ENCODE results near the gene SLC25A21. TPM values are rescaled to one million over a fixed set of nuclear protein-coding genes. Genes with fewer than 3 reads are reported as not detected.
"Not testable (repeated sequence)": the region's sequence is repeated elsewhere in the genome, so short reads cannot be mapped to it uniquely, and the experiment has no call there.

The SLC25A21 gene
- total RNA-seq, 1 donor from 2014 or later = 0.91 TPM

GRCh38 chr14:37194698-37195097 lies 22.3 kb upstream of the SLC25A21 start:
- no peaks in the 10 kb centered on the region for H3K9me3 Mint-ChIP-seq (ENCODE audit: unreplicated experiment)
- TF ChIP-seq, protein P1, sequence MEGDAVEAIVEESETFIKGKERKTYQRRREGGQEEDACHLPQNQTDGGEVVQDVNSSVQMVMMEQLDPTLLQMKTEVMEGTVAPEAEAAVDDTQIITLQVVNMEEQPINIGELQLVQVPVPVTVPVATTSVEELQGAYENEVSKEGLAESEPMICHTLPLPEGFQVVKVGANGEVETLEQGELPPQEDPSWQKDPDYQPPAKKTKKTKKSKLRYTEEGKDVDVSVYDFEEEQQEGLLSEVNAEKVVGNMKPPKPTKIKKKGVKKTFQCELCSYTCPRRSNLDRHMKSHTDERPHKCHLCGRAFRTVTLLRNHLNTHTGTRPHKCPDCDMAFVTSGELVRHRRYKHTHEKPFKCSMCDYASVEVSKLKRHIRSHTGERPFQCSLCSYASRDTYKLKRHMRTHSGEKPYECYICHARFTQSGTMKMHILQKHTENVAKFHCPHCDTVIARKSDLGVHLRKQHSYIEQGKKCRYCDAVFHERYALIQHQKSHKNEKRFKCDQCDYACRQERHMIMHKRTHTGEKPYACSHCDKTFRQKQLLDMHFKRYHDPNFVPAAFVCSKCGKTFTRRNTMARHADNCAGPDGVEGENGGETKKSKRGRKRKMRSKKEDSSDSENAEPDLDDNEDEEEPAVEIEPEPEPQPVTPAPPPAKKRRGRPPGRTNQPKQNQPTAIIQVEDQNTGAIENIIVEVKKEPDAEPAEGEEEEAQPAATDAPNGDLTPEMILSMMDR (IDR thresholded peaks at IDR 0.05; ENCODE audit: partially characterized antibody, unreplicated experiment) = no peak
- H3K27ac Mint-ChIP-seq (ENCODE audit: unreplicated experiment) = no peak overlapping the region
- no peak overlapping the region for H3K4me3 Mint-ChIP-seq (ENCODE audit: unreplicated experiment)
- no peaks in the 10 kb centered on the region for H3K36me3 Mint-ChIP-seq (ENCODE audit: unreplicated experiment)
- no peaks in the 10 kb centered on the region for H3K4me1 Mint-ChIP-seq (ENCODE audit: low read depth, unreplicated experiment)
- no peak for DNase-seq
- H3K27me3 Mint-ChIP-seq (ENCODE audit: unreplicated experiment) = no peaks in the 10 kb centered on the region

GRCh38 chr14:37189733-37190132 lies 17.3 kb upstream of the SLC25A21 start:
- not testable (repeated sequence) for H3K9me3 Mint-ChIP-seq (ENCODE audit: unreplicated experiment)

GRCh38 chr14:37187840-37188577 lies 15.6 kb upstream of the SLC25A21 start:
- H3K27ac Mint-ChIP-seq (ENCODE audit: unreplicated experiment); H3K4me1 Mint-ChIP-seq (ENCODE audit: low read depth, unreplicated experiment); H3K4me3 Mint-ChIP-seq (ENCODE audit: unreplicated experiment); DNase-seq; H3K36me3 Mint-ChIP-seq (ENCODE audit: unreplicated experiment); H3K27me3 Mint-ChIP-seq (ENCODE audit: unreplicated experiment); H3K9me3 Mint-ChIP-seq (ENCODE audit: unreplicated experiment): not testable (repeated sequence)

More at GRCh38 chr14:37189733-37190132, 17.3 kb upstream of the SLC25A21 start:
- H3K36me3 Mint-ChIP-seq (ENCODE audit: unreplicated experiment); H3K27me3 Mint-ChIP-seq (ENCODE audit: unreplicated experiment); DNase-seq; H3K4me3 Mint-ChIP-seq (ENCODE audit: unreplicated experiment); H3K27ac Mint-ChIP-seq (ENCODE audit: unreplicated experiment); H3K4me1 Mint-ChIP-seq (ENCODE audit: low read depth, unreplicated experiment): not testable (repeated sequence)

- Mint-ChIP-seq H3K27me3 (ENCODE audit: unreplicated experiment) (no peaks in the 10 kb centered on the region), H3K4me3 (ENCODE audit: unreplicated experiment) (no peak overlapping the region), H3K9me3 (ENCODE audit: unreplicated experiment) (no peaks in the 10 kb centered on the region), H3K4me1 (ENCODE audit: low read depth, unreplicated experiment) (no peaks in the 10 kb centered on the region), H3K36me3 (ENCODE audit: unreplicated experiment) (no peaks in the 10 kb centered on the region), H3K27ac (ENCODE audit: unreplicated experiment) (no peak overlapping the region)
- no peak for DNase-seq
- TF ChIP-seq, protein P1 (IDR thresholded peaks at IDR 0.05; ENCODE audit: partially characterized antibody, unreplicated experiment) = no peak
These were observed 14.9 kb upstream of the SLC25A21 start for GRCh38 chr14:37187294-37187693.

- TF ChIP-seq, protein P1 (IDR thresholded peaks at IDR 0.05; ENCODE audit: partially characterized antibody, unreplicated experiment) = no peak
- Mint-ChIP-seq H3K36me3 (ENCODE audit: unreplicated experiment) (no peaks in the 10 kb centered on the region), H3K27ac (ENCODE audit: unreplicated experiment) (no peak overlapping the region), H3K4me3 (ENCODE audit: unreplicated experiment) (no peak overlapping the region), H3K27me3 (ENCODE audit: unreplicated experiment) (no peaks in the 10 kb centered on the region), H3K4me1 (ENCODE audit: low read depth, unreplicated experiment) (no peaks in the 10 kb centered on the region), H3K9me3 (ENCODE audit: unreplicated experiment) (no peaks in the 10 kb centered on the region)
- no peak for DNase-seq
These were observed 14.5 kb upstream of the SLC25A21 start for GRCh38 chr14:37186865-37187264.

DNA sequence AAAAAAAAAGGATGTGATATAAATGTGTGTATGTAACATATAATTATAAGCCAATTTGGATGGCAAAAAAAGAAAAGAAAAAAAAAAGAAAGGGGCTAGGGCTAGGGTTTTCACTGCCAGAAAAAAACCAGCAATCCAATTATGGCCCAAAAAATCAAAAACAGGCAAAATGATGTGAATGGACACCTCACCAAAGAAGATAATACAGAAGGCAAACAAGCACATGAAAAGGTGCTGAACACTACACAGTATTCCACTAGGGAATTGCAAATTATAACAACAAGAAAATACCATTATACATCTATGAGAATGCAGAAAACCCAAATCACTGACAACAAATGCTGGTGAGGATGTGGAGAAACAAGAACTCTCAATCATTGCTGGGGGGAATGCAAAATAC lies 13.3 kb upstream of the SLC25A21 start:
- no peaks in the 10 kb centered on the region for H3K9me3 Mint-ChIP-seq (ENCODE audit: unreplicated experiment)
- no peak for DNase-seq
- no peaks in the 10 kb centered on the region for H3K4me1 Mint-ChIP-seq (ENCODE audit: low read depth, unreplicated experiment)
- TF ChIP-seq, protein P1 (IDR thresholded peaks at IDR 0.05; ENCODE audit: partially characterized antibody, unreplicated experiment) = no peak
- no peak overlapping the region for H3K4me3 Mint-ChIP-seq (ENCODE audit: unreplicated experiment)
- H3K27me3 Mint-ChIP-seq (ENCODE audit: unreplicated experiment) = no peaks in the 10 kb centered on the region
- no peaks in the 10 kb centered on the region for H3K36me3 Mint-ChIP-seq (ENCODE audit: unreplicated experiment)
- H3K27ac Mint-ChIP-seq (ENCODE audit: unreplicated experiment) = no peak overlapping the region

DNA sequence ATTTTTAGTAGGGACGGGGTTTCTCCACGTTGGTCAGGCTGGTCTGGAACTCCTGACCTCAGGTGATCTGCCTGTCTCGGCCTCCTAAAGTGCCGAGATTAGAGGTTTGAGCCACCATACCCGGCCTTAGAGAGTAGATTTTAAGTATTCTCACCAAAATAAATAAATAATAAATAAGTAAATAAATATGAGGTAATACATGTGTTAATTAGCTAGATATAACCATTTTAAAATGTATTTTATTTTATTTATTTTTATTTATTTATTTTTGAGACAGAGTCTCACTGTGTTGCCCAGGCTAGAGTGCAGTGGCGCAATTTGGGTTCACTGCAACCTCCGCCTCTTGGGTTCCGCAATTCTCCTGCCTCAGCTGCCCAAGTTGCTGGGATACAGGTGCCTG lies 12.1 kb upstream of the SLC25A21 start:
- not testable (repeated sequence) for DNase-seq; H3K36me3 Mint-ChIP-seq (ENCODE audit: unreplicated experiment); H3K4me3 Mint-ChIP-seq (ENCODE audit: unreplicated experiment); H3K27me3 Mint-ChIP-seq (ENCODE audit: unreplicated experiment); H3K27ac Mint-ChIP-seq (ENCODE audit: unreplicated experiment); H3K4me1 Mint-ChIP-seq (ENCODE audit: low read depth, unreplicated experiment); H3K9me3 Mint-ChIP-seq (ENCODE audit: unreplicated experiment)
